IMR-90 (cell line): ENCODE results near the gene JMJD1C. TPM values are rescaled to one million over a fixed set of nuclear protein-coding genes. Genes with fewer than 3 reads are reported as not detected.

Source experiments
- ATAC-seq: fragments of 200-7000 bp; cut with Tn5 transposase; 2 replicates; pipeline ENCODE4 v1.9.1; 2020; ENCODE audit warnings: low read depth, mild to moderate bottlenecking, moderate library complexity
- BruUV-seq: library from RNA; stranded (reverse); fragments of 400-500 nt; replicated peaks from 2 replicates; lab custom pipeline; 2021; lab: Mats Ljungman, UMichigan
- CTCF ChIA-PET: fragments of 300-600 bp; formaldehyde crosslinking; extraction: SDS; loops from one replicate; lab custom pipeline; 2021; ENCODE audit warnings: antibody characterized with exemption; lab: Yijun Ruan, JAX
- POLR2A ChIA-PET: fragments of 300-600 bp; sonication (Branson Sonifier 250); formaldehyde crosslinking; loops from one replicate; lab custom pipeline; 2022; ENCODE audit warnings: antibody characterized with exemption; ENCODE audit not compliant: unreplicated experiment; lab: Charles Lee
- DNase-seq: peaks from one replicate; pipeline ENCODE4 v3.0.0; 2013
- H2AFZ ChIP-seq: replicated peaks from 2 replicates; pipeline ENCODE3; 2013; ENCODE audit warnings: low read length, mild to moderate bottlenecking; ENCODE audit not compliant: poor library complexity
- H2AK5ac ChIP-seq: 2 replicates; pipeline ENCODE4 v1.6.1; 2013; ENCODE audit warnings: low read depth, low read length, inconsistent platforms
- H2AK9ac ChIP-seq: replicated peaks from 2 replicates; pipeline ENCODE3; 2013; ENCODE audit warnings: mild to moderate bottlenecking, low read depth, low read length, moderate library complexity; ENCODE audit not compliant: poor library complexity
- H2BK120ac ChIP-seq: 2 replicates; pipeline ENCODE4 v1.6.1; 2013; ENCODE audit warnings: low read depth, low read length, inconsistent platforms
- H2BK15ac ChIP-seq: 3 replicates; pipeline ENCODE4 v1.6.1; 2013; ENCODE audit warnings: low read depth, low read length, inconsistent platforms
- H2BK20ac ChIP-seq: 2 replicates; pipeline ENCODE4 v1.6.1; 2013; ENCODE audit warnings: low read depth, mild to moderate bottlenecking, inconsistent platforms, low read length, moderate library complexity
- H2BK5ac ChIP-seq: 2 replicates; pipeline ENCODE4 v1.6.1; 2013; ENCODE audit warnings: mild to moderate bottlenecking, low read depth, low read length, inconsistent platforms; ENCODE audit not compliant: poor library complexity, severe bottlenecking
- H3K14ac ChIP-seq: replicated peaks from 2 replicates; pipeline ENCODE4 v1.6.1; 2013; ENCODE audit warnings: low read depth, low read length, inconsistent platforms
- H3K18ac ChIP-seq: 2 replicates; pipeline ENCODE4 v1.6.1; 2013; ENCODE audit warnings: low read depth, low read length, control low read depth
- H3K23ac ChIP-seq: 2 replicates; pipeline ENCODE4 v1.6.1; 2013; ENCODE audit warnings: low read depth, low read length, inconsistent platforms
- H3K27ac ChIP-seq: 2 replicates; pipeline ENCODE4 v1.5.1; 2013; ENCODE audit warnings: mild to moderate bottlenecking, control low read depth, low read length; ENCODE audit not compliant: insufficient read depth
- H3K27me3 ChIP-seq: 2 replicates; pipeline ENCODE4 v1.6.1; 2013; ENCODE audit warnings: low read length; ENCODE audit not compliant: control insufficient read depth, insufficient read depth
- H3K36me3 ChIP-seq: 2 replicates; pipeline ENCODE4 v1.6.1; 2013; ENCODE audit warnings: low read length, mixed read lengths; ENCODE audit not compliant: control insufficient read depth, insufficient read depth
- H3K4ac ChIP-seq: 2 replicates; pipeline ENCODE4 v1.6.1; 2013; ENCODE audit warnings: low read depth, low read length, inconsistent platforms
- H3K4me1 ChIP-seq: 2 replicates; pipeline ENCODE4 v1.6.1; 2013; ENCODE audit warnings: low read length, mixed read lengths; ENCODE audit not compliant: control insufficient read depth, insufficient read depth
- H3K4me2 ChIP-seq: 2 replicates; pipeline ENCODE4 v1.6.1; 2013; ENCODE audit warnings: low read depth, mild to moderate bottlenecking, control low read depth, low read length, moderate library complexity
- H3K4me3 ChIP-seq: 2 replicates; pipeline ENCODE4 v1.5.1; 2013; ENCODE audit warnings: low read depth, mild to moderate bottlenecking, control low read depth, low read length, moderate library complexity; ENCODE audit not compliant: insufficient read depth
- H3K56ac ChIP-seq: 2 replicates; pipeline ENCODE4 v1.6.1; 2013; ENCODE audit warnings: low read length, inconsistent platforms; ENCODE audit not compliant: insufficient read depth; ENCODE audit errors: extremely low read depth
- H3K79me1 ChIP-seq, 2 experiments: 2 replicates each; pipeline ENCODE4 v1.6.1; 2013; ENCODE audit warnings: low read length in 2 of 2, inconsistent platforms in 1 of 2, low read depth in 1 of 2
- H3K9ac ChIP-seq: 2 replicates; pipeline ENCODE4 v1.6.1; 2013; ENCODE audit warnings: low read depth, low read length, control low read depth
- H3K9me1 ChIP-seq: 2 replicates; pipeline ENCODE4 v1.6.1; 2013; ENCODE audit warnings: low read length, inconsistent platforms; ENCODE audit not compliant: insufficient read depth
- H3K9me3 ChIP-seq: 2 replicates; pipeline ENCODE4 v1.6.1; 2013; ENCODE audit warnings: low read length; ENCODE audit not compliant: control insufficient read depth, insufficient read depth
- H4K20me1 ChIP-seq: 2 replicates; pipeline ENCODE4 v1.6.1; 2013; ENCODE audit warnings: low read length, inconsistent platforms; ENCODE audit not compliant: insufficient read depth
- H4K5ac ChIP-seq: 2 replicates; pipeline ENCODE4 v1.6.1; 2013; ENCODE audit warnings: mild to moderate bottlenecking, low read depth, low read length, control low read depth
- H4K8ac ChIP-seq, 2 experiments: 2 replicates each; pipeline ENCODE4 v1.6.1; 2013; ENCODE audit warnings: low read depth in 2 of 2, low read length in 2 of 2, control low read depth in 1 of 2, inconsistent platforms in 1 of 2
- H4K91ac ChIP-seq: 2 replicates; pipeline ENCODE4 v1.6.1; 2013; ENCODE audit warnings: low read depth, low read length, inconsistent platforms; ENCODE audit not compliant: insufficient read depth
- BHLHE40 ChIP-seq: fragments of 150-350 bp; IDR thresholded peaks from 2 replicates; pipeline ENCODE4 v1.6.1; 2016; ENCODE audit warnings: mild to moderate bottlenecking, low read depth, low read length
- CEBPB ChIP-seq: IDR thresholded peaks from 2 replicates; pipeline ENCODE4 v1.6.1; 2012; ENCODE audit warnings: low read depth, low read length, improper control_type of control experiment
- CHD1 ChIP-seq: IDR thresholded peaks from 2 replicates; pipeline ENCODE4 v1.6.1; 2012; ENCODE audit warnings: low read depth, low read length, improper control_type of control experiment
- CTCF ChIP-seq: conservative IDR thresholded peaks from 2 replicates; pipeline ENCODE4 v1.5.1; 2012; ENCODE audit warnings: mild to moderate bottlenecking, low read depth, low read length, improper control_type of control experiment
- ELK1 ChIP-seq: fragments of 150-350 bp; IDR thresholded peaks from 2 replicates; pipeline ENCODE4 v1.6.1; 2016; ENCODE audit warnings: low read depth, mild to moderate bottlenecking, low read length, moderate library complexity, borderline replicate concordance
- MAFK ChIP-seq: IDR thresholded peaks from 2 replicates; pipeline ENCODE4 v1.6.1; 2012; ENCODE audit warnings: low read depth, low read length, improper control_type of control experiment
- MAZ ChIP-seq: IDR thresholded peaks from 2 replicates; pipeline ENCODE4 v1.6.1; 2012; ENCODE audit warnings: low read depth, mild to moderate bottlenecking, low read length, improper control_type of control experiment, moderate library complexity, borderline replicate concordance
- NFE2L2 ChIP-seq: fragments of 150-350 bp; IDR thresholded peaks from 2 replicates; pipeline ENCODE4 v1.6.1; 2016; ENCODE audit warnings: low read depth, mild to moderate bottlenecking, low read length
- POLR2A ChIP-seq: IDR thresholded peaks from 2 replicates; pipeline ENCODE4 v1.6.1; 2012; ENCODE audit warnings: mild to moderate bottlenecking, low read depth, low read length
- RAD21 ChIP-seq: IDR thresholded peaks from 2 replicates; pipeline ENCODE4 v1.6.1; 2012; ENCODE audit warnings: low read length, improper control_type of control experiment
- RFX5 ChIP-seq: IDR thresholded peaks from 2 replicates; pipeline ENCODE4 v1.8.0; 2012; ENCODE audit warnings: low read depth, mild to moderate bottlenecking, low read length, moderate library complexity
- SMC3 ChIP-seq: fragments of 150-350 bp; IDR thresholded peaks from 2 replicates; pipeline ENCODE4 v1.6.1; 2016; ENCODE audit warnings: low read depth, mild to moderate bottlenecking, antibody characterized with exemption, low read length, moderate library complexity
- WGBS, 2 experiments: methylation state at CpG; one replicate each; pipeline versions ENCODE4 v1.1.5 to v1.1.7; 2013; ENCODE audit warnings: missing lambda C conversion rate in 2 of 2; ENCODE audit not compliant: insufficient read length in 1 of 2; ENCODE audit errors: extremely low coverage in 2 of 2; 5-methylcytosine and 5-hydroxymethylcytosine counted together
- dilution Hi-C: fragments of 300-500 bp; cut with HindIII; formaldehyde crosslinking; loops from one replicate; pipeline ENCODE4 v1.14.3; 2018; ENCODE audit warnings: low sequenced_read_pairs; ENCODE audit not compliant: unreplicated experiment
- in situ Hi-C: fragments of 300-500 bp; cut with MboI; formaldehyde crosslinking; loops from 3 replicates; pipeline ENCODE4 v1.14.3; 2019; ENCODE audit warnings: low sequenced_read_pairs, inconsistent platforms, mixed read lengths
- intact Hi-C: fragments of 100-400 bp; cut with micrococcal nuclease; formaldehyde crosslinking; loops from 2 replicates; pipeline ENCODE4 v1.10.0; 2022
- polyA plus RNA-seq, 3 experiments: library from polyadenylated mRNA; depleted of rRNA; stranded (reverse); fragments of >200 nt; gene quantifications; 2 replicates each; pipeline ENCODE4 v1.2.3, GENCODE V29; 2012; ENCODE audit warnings: low replicate concordance in 1 of 3
- total RNA-seq: library from RNA; depleted of rRNA; stranded (reverse); fragments of >200 nt; gene quantifications from 2 replicates; pipeline ENCODE4 v1.2.3, GENCODE V29; 2012

The JMJD1C gene
- total and polyA plus RNA-seq, 2 of the 4 experiments (the other 2 are of a cell fraction), result 15.6 to 96.8 TPM

- POLR2A ChIA-PET, result no interaction called here
Observed at GRCh38 chr10:63324495-63324854, 141.3 kb downstream of the JMJD1C start.

More at GRCh38 chr10:63324495-63324854, 141.3 kb downstream of the JMJD1C start:
- no peak overlapping the region for H2BK120ac ChIP-seq
- H4K8ac ChIP-seq, result no peak overlapping the region
- H3K4ac ChIP-seq, result no peak overlapping the region
- no peak overlapping the region for H3K23ac ChIP-seq
- no peak overlapping the region for H3K4me2 ChIP-seq
- no peaks in the 10 kb centered on the region; the same call in 1 of the 2 replicates for H3K9me1 ChIP-seq
- no peak overlapping the region for H2BK5ac ChIP-seq
- CTCF ChIA-PET, result interaction anchor here (0.6 to 1.1 kb wide), 2 partner anchors 13 to 1822 kb away, joined by 3 read pairs; no protein-coding TSS in a partner anchor
- H4K91ac ChIP-seq, result no peak overlapping the region
- H2AK9ac ChIP-seq, result no peak overlapping the region
- no CpG with 5 or more reads among the region's 2 CpGs for WGBS, 2 experiments
- no peaks in the 10 kb centered on the region for H3K9me3 ChIP-seq
- intact Hi-C loops, result no loop called here
- ATAC-seq, result no peak
- peaks cover 2% of the 10 kb centered on the region; the same call in 1 of the 2 replicates for H3K36me3 ChIP-seq
- no peak overlapping the region for H3K14ac ChIP-seq
- H3K79me1 ChIP-seq, result peaks cover 24 to 32% of the 10 kb centered on the region in 2 experiments
- in situ Hi-C loops, result no loop called here
- H3K27me3 ChIP-seq, result no peaks in the 10 kb centered on the region
- H3K9ac ChIP-seq, result no peak overlapping the region
- no peak overlapping the region for H3K4me3 ChIP-seq
- no peaks in the 10 kb centered on the region for H4K20me1 ChIP-seq
- H2AK5ac ChIP-seq, result no peak overlapping the region
- H4K5ac ChIP-seq, result no peak overlapping the region
- H3K18ac ChIP-seq, result no peak overlapping the region
- no peak overlapping the region for H3K27ac ChIP-seq
- no peak overlapping the region for H2BK20ac ChIP-seq
- no peak overlapping the region for H3K56ac ChIP-seq
- dilution Hi-C loops, result no loop called here
- no peak overlapping the region for H2BK15ac ChIP-seq
- no peak for DNase-seq
- no peak for TF ChIP-seq RAD21
- no peak for TF ChIP-seq SMC3
- TF ChIP-seq ELK1, result no peak
- TF ChIP-seq NFE2L2, result no peak
- no peak for TF ChIP-seq MAZ
- no peak for TF ChIP-seq CHD1
- no peak for TF ChIP-seq RFX5
- TF ChIP-seq CTCF, result no peak
- TF ChIP-seq MAFK, result no peak
- no peak for TF ChIP-seq POLR2A
- no peak for TF ChIP-seq BHLHE40
- no peak for TF ChIP-seq CEBPB
- H3K4me1 ChIP-seq, result no peaks in the 10 kb centered on the region
- H2AFZ ChIP-seq, result no peak overlapping the region
- BruUV-seq, result no TSS peak
